GM12878 (cell line): ENCODE data around the gene TGFBR1. TPM values are rescaled to one million over a fixed set of nuclear protein-coding genes. Genes with fewer than 3 reads are reported as not detected.

Experiments used
- ATAC-seq: fragments of 200-7000 bp; cut with Tn5 transposase; 3 replicates; pipeline ENCODE4 v1.9.1; 2020; ENCODE audit warnings: mild to moderate bottlenecking, moderate library complexity
- BruUV-seq: library from RNA; stranded (reverse); fragments of 400-500 nt; replicated peaks from 2 replicates; lab custom pipeline; 2021; lab: Mats Ljungman, UMichigan
- CTCF ChIA-PET: fragments of 300-600 bp; sonication (Branson Sonifier 250); formaldehyde crosslinking; extraction: SDS; loops from one replicate; lab custom pipeline; 2021; ENCODE audit warnings: inconsistent platforms; lab: Yijun Ruan, JAX
- POLR2A ChIA-PET: fragments of 350-600 bp; formaldehyde crosslinking; extraction: SDS; loops from one replicate; lab custom pipeline; 2021; ENCODE audit warnings: inconsistent platforms; lab: Charles Lee
- RAD21 ChIA-PET: fragments of 300-600 bp; sonication (Branson Sonifier 250); formaldehyde crosslinking; loops from one replicate; lab custom pipeline; 2023; ENCODE audit warnings: antibody characterized with exemption; ENCODE audit not compliant: unreplicated experiment; lab: Charles Lee
- SMC1A ChIA-PET: fragments of 300-600 bp; sonication (Branson Sonifier 250); formaldehyde crosslinking; loops from one replicate; lab custom pipeline; 2023; ENCODE audit not compliant: unreplicated experiment, uncharacterized antibody; lab: Charles Lee
- DNase-seq: peaks from one replicate; pipeline ENCODE4 v3.0.0-alpha.2; 2011; ENCODE audit warnings: low read depth, low spot score
- FAIRE-seq: peaks from 3 replicates; lab custom pipeline; 2011; peaks lifted over from hg19 to GRCh38; lab: Jason Lieb, UNC
- H2AFZ ChIP-seq: 2 replicates; pipeline ENCODE4 v1.6.0; 2011; ENCODE audit warnings: low read depth, low read length, control low read depth; ENCODE audit not compliant: control insufficient read depth
- H3K27ac ChIP-seq: 2 replicates; pipeline ENCODE4 v1.5.1; 2011; ENCODE audit warnings: control low read depth; ENCODE audit not compliant: control insufficient read depth, insufficient read depth
- H3K27me3 ChIP-seq, 2 experiments: replicated peaks in 1 of 2; 2 replicates each; pipeline versions ENCODE4 v1.6.0 to v1.6.1; 2011; ENCODE audit warnings: low read length in 1 of 2; ENCODE audit not compliant: control insufficient read depth in 2 of 2, insufficient read depth in 2 of 2
- H3K36me3 ChIP-seq, 2 experiments: 2 replicates each; pipeline ENCODE4 v1.5.1; 2011; ENCODE audit warnings: low read length in 1 of 2; ENCODE audit not compliant: control insufficient read depth in 2 of 2, insufficient read depth in 2 of 2
- H3K4me1 ChIP-seq: 2 replicates; pipeline ENCODE4 v1.6.1; 2011; ENCODE audit warnings: mild to moderate bottlenecking, low read length, moderate library complexity, mixed read lengths; ENCODE audit not compliant: control insufficient read depth, insufficient read depth
- H3K4me2 ChIP-seq: 2 replicates; pipeline ENCODE4 v1.6.0; 2011; ENCODE audit warnings: control low read depth; ENCODE audit not compliant: control insufficient read depth, insufficient read depth
- H3K4me3 ChIP-seq: fragments of 200-600 bp; sonication (generic); 2 replicates; pipeline ENCODE4 v1.5.1; 2016
- H3K79me2 ChIP-seq: 2 replicates; pipeline ENCODE4 v1.6.0; 2011; ENCODE audit warnings: low read length; ENCODE audit not compliant: control insufficient read depth, insufficient read depth
- H3K9ac ChIP-seq: 2 replicates; pipeline ENCODE4 v1.8.0; 2011; ENCODE audit warnings: low read length, control low read depth, mixed read lengths; ENCODE audit not compliant: control insufficient read depth, insufficient read depth
- H3K9me3 ChIP-seq: replicated peaks from 3 replicates; pipeline ENCODE4 v1.5.1; 2011; ENCODE audit warnings: mild to moderate bottlenecking, low read length; ENCODE audit not compliant: control insufficient read depth, insufficient read depth
- H4K20me1 ChIP-seq: 2 replicates; pipeline ENCODE4 v1.6.0; 2011; ENCODE audit not compliant: control insufficient read depth, insufficient read depth
- NFXL1 ChIP-seq: fragments of 450-650 bp; IDR thresholded peaks from 2 replicates; pipeline ENCODE4 v1.6.1; 2017; ENCODE audit warnings: antibody characterized with exemption, mild to moderate bottlenecking, borderline replicate concordance
- NFYB ChIP-seq: IDR thresholded peaks from 2 replicates; pipeline ENCODE4 v1.6.1; 2011; ENCODE audit warnings: low read depth, mild to moderate bottlenecking, low read length, improper control_type of control experiment, moderate library complexity; ENCODE audit not compliant: insufficient read depth
- RELA ChIP-seq: fragments of 450-650 bp; IDR thresholded peaks from 2 replicates; pipeline ENCODE4 v1.8.0; 2014; ENCODE audit warnings: borderline replicate concordance; ENCODE audit not compliant: partially characterized antibody
- SMAD1 ChIP-seq: fragments of 450-650 bp; IDR thresholded peaks from 2 replicates; pipeline ENCODE4 v1.6.1; 2018; ENCODE audit warnings: mild to moderate bottlenecking, low read depth; ENCODE audit not compliant: partially characterized antibody
- WGBS: methylation state at CpG from one replicate; pipeline ENCODE4 v1.1.6; 2016; ENCODE audit warnings: low lambda C conversion rate; ENCODE audit not compliant: insufficient replicate concordance, insufficient coverage; ENCODE audit errors: missing lambda C conversion rate; 5-methylcytosine and 5-hydroxymethylcytosine counted together
- in situ Hi-C: fragments of 300-500 bp; cut with MboI; formaldehyde crosslinking; loops from 9 replicates; pipeline ENCODE4 v1.14.3; 2018; ENCODE audit warnings: mixed read lengths
- intact Hi-C: fragments of 100-400 bp; cut with micrococcal nuclease; formaldehyde crosslinking; loops from one replicate; pipeline ENCODE4 v1.14.2; 2022; ENCODE audit not compliant: unreplicated experiment
- polyA plus RNA-seq, 11 experiments: library from polyadenylated mRNA; depleted of rRNA in 4 of 11; unstranded in 6 of 11; stranded (reverse) in 5 of 11; fragments of >200 nt; fragmentation: Nextera tagmentation in 4 of 11; fragmentation: Illumina TruSeq in 1 of 11; extraction: Ambion mirVana in 4 of 11; extraction: Trizol in 1 of 11; gene quantifications; 1 replicate in 1 of 11; 2 replicates in 10 of 11; pipeline versions ENCODE4 v1.2.1 to v1.2.3, GENCODE V29; 2011 to 2016; ENCODE audit warnings: inconsistent platforms in 2 of 11, missing spikeins in 2 of 11, low read depth in 1 of 11
- total RNA-seq, 4 experiments: library from RNA; depleted of rRNA in 3 of 4; stranded (reverse); fragments of >200 nt in 3 of 4; fragmentation: Illumina TruSeq in 1 of 4; extraction: Trizol in 1 of 4; gene quantifications; 2 replicates each; pipeline versions ENCODE4 v1.2.1 to v1.2.3, GENCODE V29; 2013 to 2021
- TF ChIP-seq, protein P1 (sequence below): IDR thresholded peaks from 2 replicates; pipeline ENCODE4 v1.6.1; 2012; ENCODE audit warnings: mild to moderate bottlenecking, low read depth, low read length
- TF ChIP-seq, protein P2 (sequence below): fragments of 450-650 bp; IDR thresholded peaks from 2 replicates; pipeline ENCODE4 v1.6.1; 2017; ENCODE audit warnings: antibody characterized with exemption, mild to moderate bottlenecking, moderate library complexity
- TF ChIP-seq, protein P3 (sequence below): IDR thresholded peaks from 2 replicates; pipeline ENCODE4 v1.6.1; 2012; ENCODE audit warnings: low read depth, low read length, improper control_type of control experiment
- TF ChIP-seq, protein P4 (sequence below): IDR thresholded peaks from 2 replicates; pipeline ENCODE4 v1.6.1; 2011; ENCODE audit warnings: low read depth, low read length, improper control_type of control experiment, borderline replicate concordance
- TF ChIP-seq, protein P5 (sequence below): IDR thresholded peaks from 2 replicates; pipeline ENCODE4 v1.6.1; 2011; ENCODE audit warnings: borderline replicate concordance, low read depth, mild to moderate bottlenecking, moderate library complexity, mixed read lengths, low read length; ENCODE audit not compliant: insufficient read depth; ENCODE audit errors: extremely low read length
- TF ChIP-seq, protein P6 (sequence below): fragments of 450-650 bp; IDR thresholded peaks from 2 replicates; pipeline ENCODE4 v1.6.1; 2017; ENCODE audit warnings: mild to moderate bottlenecking, low read depth, inconsistent platforms; ENCODE audit not compliant: poor library complexity, severe bottlenecking

Gene TGFBR1
- total and polyA plus RNA-seq, 10 of the 15 experiments (the other 5 are each of a cell fraction or from before 2014, with no cell fraction given): 2.9 to 27.2 (median 16.6) TPM

DNA sequence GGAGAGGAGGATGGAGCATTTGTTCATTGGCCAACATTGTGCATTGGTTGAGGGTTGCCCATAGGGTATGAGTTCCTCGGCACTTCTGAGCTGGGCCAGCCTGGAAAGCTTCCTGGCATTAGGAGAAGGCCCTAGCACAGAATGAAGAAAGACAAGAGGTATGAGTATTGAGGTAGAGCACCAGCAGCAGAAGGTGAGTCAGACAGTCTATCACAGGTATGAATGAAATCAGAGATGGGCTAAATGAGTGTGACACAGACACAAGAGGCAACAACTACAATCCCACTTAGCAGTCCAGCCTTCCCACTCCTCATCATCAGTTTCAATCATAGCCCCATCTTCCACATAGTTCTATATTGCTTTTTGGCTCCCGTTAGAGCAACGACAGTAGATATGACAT lies 25.4 kb upstream of the TGFBR1 start (continued):
- TF ChIP-seq, protein P1, sequence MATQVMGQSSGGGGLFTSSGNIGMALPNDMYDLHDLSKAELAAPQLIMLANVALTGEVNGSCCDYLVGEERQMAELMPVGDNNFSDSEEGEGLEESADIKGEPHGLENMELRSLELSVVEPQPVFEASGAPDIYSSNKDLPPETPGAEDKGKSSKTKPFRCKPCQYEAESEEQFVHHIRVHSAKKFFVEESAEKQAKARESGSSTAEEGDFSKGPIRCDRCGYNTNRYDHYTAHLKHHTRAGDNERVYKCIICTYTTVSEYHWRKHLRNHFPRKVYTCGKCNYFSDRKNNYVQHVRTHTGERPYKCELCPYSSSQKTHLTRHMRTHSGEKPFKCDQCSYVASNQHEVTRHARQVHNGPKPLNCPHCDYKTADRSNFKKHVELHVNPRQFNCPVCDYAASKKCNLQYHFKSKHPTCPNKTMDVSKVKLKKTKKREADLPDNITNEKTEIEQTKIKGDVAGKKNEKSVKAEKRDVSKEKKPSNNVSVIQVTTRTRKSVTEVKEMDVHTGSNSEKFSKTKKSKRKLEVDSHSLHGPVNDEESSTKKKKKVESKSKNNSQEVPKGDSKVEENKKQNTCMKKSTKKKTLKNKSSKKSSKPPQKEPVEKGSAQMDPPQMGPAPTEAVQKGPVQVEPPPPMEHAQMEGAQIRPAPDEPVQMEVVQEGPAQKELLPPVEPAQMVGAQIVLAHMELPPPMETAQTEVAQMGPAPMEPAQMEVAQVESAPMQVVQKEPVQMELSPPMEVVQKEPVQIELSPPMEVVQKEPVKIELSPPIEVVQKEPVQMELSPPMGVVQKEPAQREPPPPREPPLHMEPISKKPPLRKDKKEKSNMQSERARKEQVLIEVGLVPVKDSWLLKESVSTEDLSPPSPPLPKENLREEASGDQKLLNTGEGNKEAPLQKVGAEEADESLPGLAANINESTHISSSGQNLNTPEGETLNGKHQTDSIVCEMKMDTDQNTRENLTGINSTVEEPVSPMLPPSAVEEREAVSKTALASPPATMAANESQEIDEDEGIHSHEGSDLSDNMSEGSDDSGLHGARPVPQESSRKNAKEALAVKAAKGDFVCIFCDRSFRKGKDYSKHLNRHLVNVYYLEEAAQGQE: no peak
- TF ChIP-seq SMAD1 (no peak), NFYB (no peak)
- TF ChIP-seq, protein P2, sequence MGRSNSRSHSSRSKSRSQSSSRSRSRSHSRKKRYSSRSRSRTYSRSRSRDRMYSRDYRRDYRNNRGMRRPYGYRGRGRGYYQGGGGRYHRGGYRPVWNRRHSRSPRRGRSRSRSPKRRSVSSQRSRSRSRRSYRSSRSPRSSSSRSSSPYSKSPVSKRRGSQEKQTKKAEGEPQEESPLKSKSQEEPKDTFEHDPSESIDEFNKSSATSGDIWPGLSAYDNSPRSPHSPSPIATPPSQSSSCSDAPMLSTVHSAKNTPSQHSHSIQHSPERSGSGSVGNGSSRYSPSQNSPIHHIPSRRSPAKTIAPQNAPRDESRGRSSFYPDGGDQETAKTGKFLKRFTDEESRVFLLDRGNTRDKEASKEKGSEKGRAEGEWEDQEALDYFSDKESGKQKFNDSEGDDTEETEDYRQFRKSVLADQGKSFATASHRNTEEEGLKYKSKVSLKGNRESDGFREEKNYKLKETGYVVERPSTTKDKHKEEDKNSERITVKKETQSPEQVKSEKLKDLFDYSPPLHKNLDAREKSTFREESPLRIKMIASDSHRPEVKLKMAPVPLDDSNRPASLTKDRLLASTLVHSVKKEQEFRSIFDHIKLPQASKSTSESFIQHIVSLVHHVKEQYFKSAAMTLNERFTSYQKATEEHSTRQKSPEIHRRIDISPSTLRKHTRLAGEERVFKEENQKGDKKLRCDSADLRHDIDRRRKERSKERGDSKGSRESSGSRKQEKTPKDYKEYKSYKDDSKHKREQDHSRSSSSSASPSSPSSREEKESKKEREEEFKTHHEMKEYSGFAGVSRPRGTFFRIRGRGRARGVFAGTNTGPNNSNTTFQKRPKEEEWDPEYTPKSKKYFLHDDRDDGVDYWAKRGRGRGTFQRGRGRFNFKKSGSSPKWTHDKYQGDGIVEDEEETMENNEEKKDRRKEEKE: no peak

DNA sequence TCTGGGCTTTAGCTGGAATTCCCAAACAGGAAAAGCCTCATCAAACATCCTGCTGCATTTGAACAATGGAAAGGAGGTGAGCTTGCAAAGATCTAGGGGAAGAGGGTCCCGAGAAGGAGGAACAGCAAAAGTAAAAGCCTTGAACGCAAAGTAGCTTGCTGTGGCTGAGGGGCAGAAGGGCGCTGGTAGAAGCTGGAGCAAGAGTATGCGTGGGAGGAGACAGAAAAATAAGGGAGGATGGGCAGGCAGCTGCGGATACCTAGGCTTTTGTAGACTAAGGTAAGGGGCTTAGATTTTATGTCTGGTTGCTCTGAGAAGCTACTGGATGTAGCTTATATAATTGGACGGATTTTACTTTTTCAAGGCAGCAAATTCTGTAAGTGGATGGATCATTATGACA lies 21.9 kb upstream of the TGFBR1 start:
- ChIA-PET POLR2A (no interaction called here), RAD21 (no interaction called here)
- TF ChIP-seq, protein P3, sequence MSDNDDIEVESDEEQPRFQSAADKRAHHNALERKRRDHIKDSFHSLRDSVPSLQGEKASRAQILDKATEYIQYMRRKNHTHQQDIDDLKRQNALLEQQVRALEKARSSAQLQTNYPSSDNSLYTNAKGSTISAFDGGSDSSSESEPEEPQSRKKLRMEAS: no peak
- TF ChIP-seq, protein P4, sequence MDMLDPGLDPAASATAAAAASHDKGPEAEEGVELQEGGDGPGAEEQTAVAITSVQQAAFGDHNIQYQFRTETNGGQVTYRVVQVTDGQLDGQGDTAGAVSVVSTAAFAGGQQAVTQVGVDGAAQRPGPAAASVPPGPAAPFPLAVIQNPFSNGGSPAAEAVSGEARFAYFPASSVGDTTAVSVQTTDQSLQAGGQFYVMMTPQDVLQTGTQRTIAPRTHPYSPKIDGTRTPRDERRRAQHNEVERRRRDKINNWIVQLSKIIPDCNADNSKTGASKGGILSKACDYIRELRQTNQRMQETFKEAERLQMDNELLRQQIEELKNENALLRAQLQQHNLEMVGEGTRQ: no peak
- TF ChIP-seq, protein P5, sequence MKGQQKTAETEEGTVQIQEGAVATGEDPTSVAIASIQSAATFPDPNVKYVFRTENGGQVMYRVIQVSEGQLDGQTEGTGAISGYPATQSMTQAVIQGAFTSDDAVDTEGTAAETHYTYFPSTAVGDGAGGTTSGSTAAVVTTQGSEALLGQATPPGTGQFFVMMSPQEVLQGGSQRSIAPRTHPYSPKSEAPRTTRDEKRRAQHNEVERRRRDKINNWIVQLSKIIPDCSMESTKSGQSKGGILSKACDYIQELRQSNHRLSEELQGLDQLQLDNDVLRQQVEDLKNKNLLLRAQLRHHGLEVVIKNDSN: no peak
- TF ChIP-seq NFXL1 (no peak), RELA (no peak)
- TF ChIP-seq, protein P6, sequence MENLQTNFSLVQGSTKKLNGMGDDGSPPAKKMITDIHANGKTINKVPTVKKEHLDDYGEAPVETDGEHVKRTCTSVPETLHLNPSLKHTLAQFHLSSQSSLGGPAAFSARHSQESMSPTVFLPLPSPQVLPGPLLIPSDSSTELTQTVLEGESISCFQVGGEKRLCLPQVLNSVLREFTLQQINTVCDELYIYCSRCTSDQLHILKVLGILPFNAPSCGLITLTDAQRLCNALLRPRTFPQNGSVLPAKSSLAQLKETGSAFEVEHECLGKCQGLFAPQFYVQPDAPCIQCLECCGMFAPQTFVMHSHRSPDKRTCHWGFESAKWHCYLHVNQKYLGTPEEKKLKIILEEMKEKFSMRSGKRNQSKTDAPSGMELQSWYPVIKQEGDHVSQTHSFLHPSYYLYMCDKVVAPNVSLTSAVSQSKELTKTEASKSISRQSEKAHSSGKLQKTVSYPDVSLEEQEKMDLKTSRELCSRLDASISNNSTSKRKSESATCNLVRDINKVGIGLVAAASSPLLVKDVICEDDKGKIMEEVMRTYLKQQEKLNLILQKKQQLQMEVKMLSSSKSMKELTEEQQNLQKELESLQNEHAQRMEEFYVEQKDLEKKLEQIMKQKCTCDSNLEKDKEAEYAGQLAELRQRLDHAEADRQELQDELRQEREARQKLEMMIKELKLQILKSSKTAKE: no peak

More for the DNA sequence above, 21.9 kb upstream of the TGFBR1 start:
- intact Hi-C loops (no loop called here), in situ Hi-C loops (no loop called here)
- H3K9me3 ChIP-seq: no peaks in the 10 kb centered on the region
- no peak overlapping the region for H3K4me2 ChIP-seq
- peaks cover 0 to 1% of the 10 kb centered on the region in 2 experiments; a peak in 1 of 4 replicates for H3K27me3 ChIP-seq
- no peak overlapping the region for H3K27ac ChIP-seq
- H3K36me3 ChIP-seq: no peaks in the 10 kb centered on the region
- no peak overlapping the region for H2AFZ ChIP-seq
- ATAC-seq (no peak), DNase-seq (no peak), FAIRE-seq (no peak)
- no peaks in the 10 kb centered on the region for H3K4me1 ChIP-seq
- ChIA-PET SMC1A (interaction anchor here (1.4 kb wide), 1 partner anchor 11 kb away, joined by 6 read pairs; no protein-coding TSS in a partner anchor), CTCF (no interaction called here)
- no TSS peak for BruUV-seq
- WGBS: 35% methylated on average over 6 of the region's 6 CpGs
- H3K4me3 ChIP-seq: no peak overlapping the region
- no peaks in the 10 kb centered on the region for H3K79me2 ChIP-seq
- H4K20me1 ChIP-seq: no peaks in the 10 kb centered on the region
- no peak overlapping the region for H3K9ac ChIP-seq
